Measurements from ENCODE around the gene IFITM1. TPM values are rescaled to one million over a fixed set of nuclear protein-coding genes. Genes with fewer than 3 reads are reported as not detected.

IFITM1 gene
- total RNA-seq, 1 experiment from 2014 or later, result 2.0 TPM

DNA sequence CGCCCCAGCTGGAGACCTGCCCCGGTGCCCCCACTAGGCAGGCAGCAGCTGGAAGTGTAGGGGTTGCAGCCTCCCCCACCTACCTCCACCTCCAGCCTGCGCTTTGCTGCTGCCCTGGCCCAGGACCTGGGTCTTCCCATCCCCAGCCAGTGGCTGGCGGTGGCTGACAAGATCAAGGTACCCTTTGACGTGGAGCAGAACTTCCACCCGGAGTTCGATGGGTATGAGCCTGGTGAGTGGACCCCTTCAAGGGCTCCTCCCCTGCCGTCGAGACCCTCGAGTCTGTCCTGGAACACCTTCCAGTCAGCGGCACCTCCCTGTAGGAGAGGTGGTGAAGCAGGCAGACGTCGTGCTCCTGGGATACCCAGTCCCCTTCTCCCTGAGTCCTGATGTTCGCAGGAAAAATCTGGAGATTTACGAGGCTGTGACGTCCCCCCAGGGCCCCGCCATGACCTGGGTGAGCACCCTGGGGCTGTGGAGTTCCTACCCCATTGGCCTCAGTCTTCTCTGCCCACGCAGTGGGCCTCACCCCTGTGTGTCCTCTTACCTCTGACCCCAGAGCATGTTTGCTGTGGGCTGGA lies 20.5 kb upstream of the IFITM1 start:
- H3K36me3 ChIP-seq (ENCODE audit: low read depth, low read length), result no peaks in the 10 kb centered on the region
- no peaks in the 10 kb centered on the region for H3K4me1 ChIP-seq (ENCODE audit: insufficient read depth, low read length)
- no peaks in the 10 kb centered on the region for H3K27me3 ChIP-seq (ENCODE audit: low read length)
- DNase-seq (no peak), ATAC-seq (no peak)
- no peak overlapping the region for H3K4me2 ChIP-seq (ENCODE audit: low read length)
- no peaks in the 10 kb centered on the region for H3K9me3 ChIP-seq (ENCODE audit: low read length)
- TF ChIP-seq EZH2 (IDR thresholded peaks at IDR 0.05; ENCODE audit: low read length, unreplicated experiment) (no peak), EZH2phosphoT487 (IDR thresholded peaks at IDR 0.05; ENCODE audit: borderline replicate concordance, low read length) (no peak)
- TF ChIP-seq, protein P1, sequence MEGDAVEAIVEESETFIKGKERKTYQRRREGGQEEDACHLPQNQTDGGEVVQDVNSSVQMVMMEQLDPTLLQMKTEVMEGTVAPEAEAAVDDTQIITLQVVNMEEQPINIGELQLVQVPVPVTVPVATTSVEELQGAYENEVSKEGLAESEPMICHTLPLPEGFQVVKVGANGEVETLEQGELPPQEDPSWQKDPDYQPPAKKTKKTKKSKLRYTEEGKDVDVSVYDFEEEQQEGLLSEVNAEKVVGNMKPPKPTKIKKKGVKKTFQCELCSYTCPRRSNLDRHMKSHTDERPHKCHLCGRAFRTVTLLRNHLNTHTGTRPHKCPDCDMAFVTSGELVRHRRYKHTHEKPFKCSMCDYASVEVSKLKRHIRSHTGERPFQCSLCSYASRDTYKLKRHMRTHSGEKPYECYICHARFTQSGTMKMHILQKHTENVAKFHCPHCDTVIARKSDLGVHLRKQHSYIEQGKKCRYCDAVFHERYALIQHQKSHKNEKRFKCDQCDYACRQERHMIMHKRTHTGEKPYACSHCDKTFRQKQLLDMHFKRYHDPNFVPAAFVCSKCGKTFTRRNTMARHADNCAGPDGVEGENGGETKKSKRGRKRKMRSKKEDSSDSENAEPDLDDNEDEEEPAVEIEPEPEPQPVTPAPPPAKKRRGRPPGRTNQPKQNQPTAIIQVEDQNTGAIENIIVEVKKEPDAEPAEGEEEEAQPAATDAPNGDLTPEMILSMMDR (conservative IDR thresholded peaks at IDR 0.05; ENCODE audit: low read depth, low read length), result no peak
- H3K9me2 ChIP-seq (replicated peaks; ENCODE audit: low read length), result no peaks in the 10 kb centered on the region
- no peak overlapping the region for H2AFZ ChIP-seq (ENCODE audit: low read length)
- no peak overlapping the region for H3K4me3 ChIP-seq (ENCODE audit: low read length)
- H3K79me2 ChIP-seq (ENCODE audit: low read length), result no peaks in the 10 kb centered on the region
- intact Hi-C loops (cut with micrococcal nuclease), result no loop called here
- no peaks in the 10 kb centered on the region for H4K20me1 ChIP-seq (ENCODE audit: low read length)
- BruUV-seq (replicated peaks), result no TSS peak
- CTCF ChIA-PET, result no interaction called here
- POLR2A ChIA-PET (ENCODE audit: unreplicated experiment), result no interaction called here
- no peaks in the 10 kb centered on the region for H3F3A ChIP-seq (ENCODE audit: low read length, unreplicated experiment)
- H3K9ac ChIP-seq (ENCODE audit: low read length), result no peak overlapping the region
- no peak overlapping the region for H3K27ac ChIP-seq (ENCODE audit: low read length)

GRCh38 chr11:293852-294661 lies 19.8 kb upstream of the IFITM1 start:
- no peaks in the 10 kb centered on the region for H3K9me3 ChIP-seq (ENCODE audit: low read length)
- CTCF ChIA-PET, result no interaction called here
- H3K79me2 ChIP-seq (ENCODE audit: low read length), result no peaks in the 10 kb centered on the region
- no peaks in the 10 kb centered on the region for H3F3A ChIP-seq (ENCODE audit: low read length, unreplicated experiment)
- H4K20me1 ChIP-seq (ENCODE audit: low read length), result no peaks in the 10 kb centered on the region
- intact Hi-C loops (cut with micrococcal nuclease), result no loop called here
- no peak overlapping the region for H3K9ac ChIP-seq (ENCODE audit: low read length)
- no peak overlapping the region for H2AFZ ChIP-seq (ENCODE audit: low read length)
- ATAC-seq (no peak), DNase-seq (no peak)
- H3K4me3 ChIP-seq (ENCODE audit: low read length), result no peak overlapping the region
- no peaks in the 10 kb centered on the region for H3K36me3 ChIP-seq (ENCODE audit: low read depth, low read length)
- no peak overlapping the region for H3K27ac ChIP-seq (ENCODE audit: low read length)
- no peaks in the 10 kb centered on the region for H3K9me2 ChIP-seq (replicated peaks; ENCODE audit: low read length)
- no TSS peak for BruUV-seq (replicated peaks)
- H3K4me1 ChIP-seq (ENCODE audit: insufficient read depth, low read length), result no peaks in the 10 kb centered on the region
- H3K4me2 ChIP-seq (ENCODE audit: low read length), result no peak overlapping the region
- no peaks in the 10 kb centered on the region for H3K27me3 ChIP-seq (ENCODE audit: low read length)
- TF ChIP-seq, protein P1 (conservative IDR thresholded peaks at IDR 0.05; ENCODE audit: low read depth, low read length), result no peak
- TF ChIP-seq EZH2 (IDR thresholded peaks at IDR 0.05; ENCODE audit: low read length, unreplicated experiment), result no peak
- TF ChIP-seq EZH2phosphoT487 (IDR thresholded peaks at IDR 0.05; ENCODE audit: borderline replicate concordance, low read length), result no peak
- POLR2A ChIA-PET (ENCODE audit: unreplicated experiment), result no interaction called here

DNA sequence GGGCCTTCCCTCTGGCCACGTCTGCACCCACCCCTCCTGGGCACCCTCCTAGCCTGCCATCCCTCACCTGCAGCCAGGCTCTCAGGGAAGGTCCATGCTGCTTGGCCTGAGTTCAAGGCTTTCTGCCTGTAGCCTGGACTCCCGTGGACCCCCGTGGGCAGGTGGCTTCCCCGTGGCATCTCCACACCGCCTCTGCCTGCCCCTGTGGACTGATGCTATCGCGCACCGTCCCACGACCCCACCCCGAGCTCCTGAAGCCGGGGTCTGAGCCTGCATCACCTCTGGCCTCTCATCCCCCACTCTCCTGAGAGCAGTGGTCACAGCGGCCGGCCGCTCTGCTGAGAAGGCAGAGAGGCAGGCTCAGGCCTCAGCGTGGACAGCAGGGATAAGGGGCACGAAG lies 19.1 kb upstream of the IFITM1 start:
- no peaks in the 10 kb centered on the region for H3K4me1 ChIP-seq (ENCODE audit: insufficient read depth, low read length)
- H3K27ac ChIP-seq (ENCODE audit: low read length), result no peak overlapping the region
- DNase-seq (no peak), ATAC-seq (no peak)
- no peaks in the 10 kb centered on the region for H3K9me2 ChIP-seq (replicated peaks; ENCODE audit: low read length)
- TF ChIP-seq, protein P1 (conservative IDR thresholded peaks at IDR 0.05; ENCODE audit: low read depth, low read length), result no peak
- TF ChIP-seq EZH2 (IDR thresholded peaks at IDR 0.05; ENCODE audit: low read length, unreplicated experiment), result no peak
- no peak for TF ChIP-seq EZH2phosphoT487 (IDR thresholded peaks at IDR 0.05; ENCODE audit: borderline replicate concordance, low read length)
- no peaks in the 10 kb centered on the region for H3K27me3 ChIP-seq (ENCODE audit: low read length)
- no peak overlapping the region for H3K9ac ChIP-seq (ENCODE audit: low read length)
- intact Hi-C loops (cut with micrococcal nuclease), result no loop called here
- ChIA-PET POLR2A (ENCODE audit: unreplicated experiment) (no interaction called here), CTCF (no interaction called here)
- no peak overlapping the region for H3K4me3 ChIP-seq (ENCODE audit: low read length)
- no peaks in the 10 kb centered on the region for H3K79me2 ChIP-seq (ENCODE audit: low read length)
- no peaks in the 10 kb centered on the region for H3K9me3 ChIP-seq (ENCODE audit: low read length)
- H2AFZ ChIP-seq (ENCODE audit: low read length), result no peak overlapping the region
- H3K36me3 ChIP-seq (ENCODE audit: low read depth, low read length), result no peaks in the 10 kb centered on the region
- H3K4me2 ChIP-seq (ENCODE audit: low read length), result no peak overlapping the region
- H4K20me1 ChIP-seq (ENCODE audit: low read length), result no peaks in the 10 kb centered on the region
- no peaks in the 10 kb centered on the region for H3F3A ChIP-seq (ENCODE audit: low read length, unreplicated experiment)
- no TSS peak for BruUV-seq (replicated peaks)
